Measurements from ENCODE around the gene CHURC1.

The CHURC1 gene

GRCh38 chr14:64960762-64961276, 46.6 kb downstream of the CHURC1 start:
- DNase-seq, result no peak

- no peak for DNase-seq
Measured at GRCh38 chr14:64963611-64964010, 49.4 kb downstream of the CHURC1 start.

GRCh38 chr14:64965356-64966000, 51.2 kb downstream of the CHURC1 start:
- no peak for DNase-seq

- DNase-seq, result no peak
Measured at GRCh38 chr14:64966976-64967375, 52.7 kb downstream of the CHURC1 start.

GRCh38 chr14:64968167-64968566, 53.9 kb downstream of the CHURC1 start:
- no peak for DNase-seq

GRCh38 chr14:64968651-64969050, 54.4 kb downstream of the CHURC1 start:
- no peak for DNase-seq

- DNase-seq, result no peak
Measured at GRCh38 chr14:64970041-64970440, 55.8 kb downstream of the CHURC1 start.

- DNase-seq, result no peak
Measured at GRCh38 chr14:64970776-64971477, 56.7 kb downstream of the CHURC1 start.

GRCh38 chr14:64971491-64971942, 57.3 kb downstream of the CHURC1 start:
- no peak for DNase-seq

- no peak for DNase-seq
Measured at GRCh38 chr14:64971943-64972791, 57.9 kb downstream of the CHURC1 start, which contains the start of gene RAB15. RAB15 (minus strand) TSS chr14:64972336; CDS start chr14:64972076, 260 bp downstream.

GRCh38 chr14:64973026-64973442, 58.8 kb downstream of the CHURC1 start:
- no peak for DNase-seq

- DNase-seq, result no peak
Measured at GRCh38 chr14:64973826-64974225, 59.6 kb downstream of the CHURC1 start.

- no peak for DNase-seq
Measured at GRCh38 chr14:64974563-64974962, 60.3 kb downstream of the CHURC1 start.

- no peak for DNase-seq
Measured at GRCh38 chr14:64979336-64980074, 65.2 kb downstream of the CHURC1 start.

- DNase-seq, result no peak
Measured at GRCh38 chr14:64983439-64984310, 69.4 kb downstream of the CHURC1 start.

Data from CD4-positive, alpha-beta T cell treated with Interleukin-15 for 1 hour (primary cell).